Peyer's patch (tissue), 4 donors: ENCODE data around the gene ZFYVE9. TPM values are rescaled to one million over a fixed set of nuclear protein-coding genes. Genes with fewer than 3 reads are reported as not detected.

Experiments
- DNase-seq, 3 donors: peaks; one replicate each; pipeline ENCODE4 v3.0.0-alpha.2; 2017 to 2019
- H3K27ac ChIP-seq, 4 donors: fragments of 200-600 bp; sonication (generic); one replicate each; pipeline ENCODE4 v1.5.1; 2016 to 2019
- H3K27me3 ChIP-seq, 2 donors: fragments of 200-600 bp; sonication (generic); one replicate each; pipeline ENCODE4 v1.5.1; 2019
- H3K36me3 ChIP-seq, 3 donors: fragments of 200-600 bp; sonication (generic); one replicate each; pipeline ENCODE4 v1.5.1; 2016 to 2019
- H3K4me1 ChIP-seq, 4 donors: fragments of 200-600 bp; sonication (generic); one replicate each; pipeline ENCODE4 v1.5.1; 2016 to 2019
- H3K4me3 ChIP-seq, 4 donors: fragments of 200-600 bp; sonication (generic); 1 replicate in 3 of 4; 2 replicates in 1 of 4; pipeline ENCODE4 v1.5.1; 2016 to 2019; ENCODE audit warnings: mild to moderate bottlenecking in 1 of 4
- H3K9me3 ChIP-seq, 4 donors: fragments of 200-600 bp; sonication (generic); one replicate each; pipeline ENCODE4 v1.5.1; 2016 to 2019; ENCODE audit warnings: mild to moderate bottlenecking in 1 of 4
- POLR2A ChIP-seq, 2 donors: fragments of 450-650 bp; IDR thresholded peaks; one replicate each; pipeline ENCODE4 v1.5.1; 2017; ENCODE audit warnings: antibody characterized with exemption in 2 of 2, mild to moderate bottlenecking in 2 of 2, moderate library complexity in 2 of 2
- total RNA-seq, 4 donors: library from RNA; depleted of rRNA; stranded (reverse); fragments of >200 nt; gene quantifications; one replicate each; pipeline ENCODE4 v1.1.0, GENCODE V29; 2016
- TF ChIP-seq, protein P1 (sequence below), 6 experiments: fragments of 450-650 bp in 4 of 6; fragments of 200-600 bp in 2 of 6; sonication (generic) in 1 of 6; IDR thresholded peaks; one replicate each; pipeline ENCODE4 v1.5.1; 2017 to 2019; ENCODE audit warnings: antibody characterized with exemption in 6 of 6, mild to moderate bottlenecking in 3 of 6, moderate library complexity in 1 of 6

ZFYVE9 gene
- total RNA-seq, 4 donors from 2014 or later = 21.6 to 36.3 (median 25.4) TPM

DNA sequence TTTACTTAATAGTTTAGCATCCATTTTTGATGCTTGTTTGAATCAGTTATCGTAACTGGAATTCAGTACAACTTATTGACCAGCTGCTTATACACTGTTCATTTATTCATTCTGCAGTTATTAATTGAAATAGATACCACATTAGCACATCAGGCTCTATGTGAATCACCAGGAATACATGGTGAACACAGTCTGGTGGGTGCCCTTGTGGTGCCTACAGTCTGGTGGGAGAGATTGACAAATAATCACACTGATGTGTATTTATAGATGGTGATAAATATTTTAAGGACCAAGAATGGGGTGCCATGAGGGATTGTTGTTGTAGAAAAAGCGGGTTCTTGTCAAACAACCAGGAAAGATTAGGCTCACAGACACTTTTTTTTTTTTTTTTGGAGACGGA is 87.6 kb downstream of the ZFYVE9 start:
- H3K4me3 ChIP-seq = no peak overlapping the region
- no peak overlapping the region for H3K27ac ChIP-seq
- H3K36me3 ChIP-seq = no peaks in the 10 kb centered on the region
- no peak for DNase-seq
- peaks cover 0 to 8% (median 4%) of the 10 kb centered on the region in 4 donors for H3K9me3 ChIP-seq
- TF ChIP-seq, protein P1, sequence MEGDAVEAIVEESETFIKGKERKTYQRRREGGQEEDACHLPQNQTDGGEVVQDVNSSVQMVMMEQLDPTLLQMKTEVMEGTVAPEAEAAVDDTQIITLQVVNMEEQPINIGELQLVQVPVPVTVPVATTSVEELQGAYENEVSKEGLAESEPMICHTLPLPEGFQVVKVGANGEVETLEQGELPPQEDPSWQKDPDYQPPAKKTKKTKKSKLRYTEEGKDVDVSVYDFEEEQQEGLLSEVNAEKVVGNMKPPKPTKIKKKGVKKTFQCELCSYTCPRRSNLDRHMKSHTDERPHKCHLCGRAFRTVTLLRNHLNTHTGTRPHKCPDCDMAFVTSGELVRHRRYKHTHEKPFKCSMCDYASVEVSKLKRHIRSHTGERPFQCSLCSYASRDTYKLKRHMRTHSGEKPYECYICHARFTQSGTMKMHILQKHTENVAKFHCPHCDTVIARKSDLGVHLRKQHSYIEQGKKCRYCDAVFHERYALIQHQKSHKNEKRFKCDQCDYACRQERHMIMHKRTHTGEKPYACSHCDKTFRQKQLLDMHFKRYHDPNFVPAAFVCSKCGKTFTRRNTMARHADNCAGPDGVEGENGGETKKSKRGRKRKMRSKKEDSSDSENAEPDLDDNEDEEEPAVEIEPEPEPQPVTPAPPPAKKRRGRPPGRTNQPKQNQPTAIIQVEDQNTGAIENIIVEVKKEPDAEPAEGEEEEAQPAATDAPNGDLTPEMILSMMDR (IDR thresholded peaks at IDR 0.05) = no peak
- no peak for TF ChIP-seq POLR2A (IDR thresholded peaks at IDR 0.05)
- no peaks in the 10 kb centered on the region for H3K27me3 ChIP-seq
- no peaks in the 10 kb centered on the region for H3K4me1 ChIP-seq

DNA sequence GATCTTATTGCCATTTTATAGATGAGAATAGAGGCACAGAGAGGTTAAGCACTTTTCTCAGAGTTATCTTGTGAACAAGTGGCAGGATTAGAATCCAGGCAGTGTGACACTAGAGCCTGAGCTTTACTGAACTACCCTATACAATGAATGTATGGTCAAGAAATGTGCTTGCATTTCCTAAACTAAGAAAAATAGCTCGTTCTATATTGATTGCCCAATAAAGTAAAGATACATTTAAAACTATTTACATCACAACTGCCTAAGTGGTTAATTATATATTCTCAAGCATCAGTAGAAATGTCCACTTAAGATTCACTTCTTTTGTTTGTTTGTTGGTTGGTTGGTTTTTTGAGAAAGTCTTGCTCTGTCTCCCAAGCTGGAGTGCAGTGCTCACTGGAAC is 91.6 kb downstream of the ZFYVE9 start:
- Histone ChIP-seq H3K27ac (no peak overlapping the region), H3K27me3 (no peaks in the 10 kb centered on the region), H3K36me3 (no peaks in the 10 kb centered on the region), H3K4me1 (no peaks in the 10 kb centered on the region), H3K4me3 (no peak overlapping the region), H3K9me3 (no peaks in the 10 kb centered on the region)
- TF ChIP-seq, protein P1 (IDR thresholded peaks at IDR 0.05) = no peak
- TF ChIP-seq POLR2A (IDR thresholded peaks at IDR 0.05) = no peak
- DNase-seq = no peak

DNA sequence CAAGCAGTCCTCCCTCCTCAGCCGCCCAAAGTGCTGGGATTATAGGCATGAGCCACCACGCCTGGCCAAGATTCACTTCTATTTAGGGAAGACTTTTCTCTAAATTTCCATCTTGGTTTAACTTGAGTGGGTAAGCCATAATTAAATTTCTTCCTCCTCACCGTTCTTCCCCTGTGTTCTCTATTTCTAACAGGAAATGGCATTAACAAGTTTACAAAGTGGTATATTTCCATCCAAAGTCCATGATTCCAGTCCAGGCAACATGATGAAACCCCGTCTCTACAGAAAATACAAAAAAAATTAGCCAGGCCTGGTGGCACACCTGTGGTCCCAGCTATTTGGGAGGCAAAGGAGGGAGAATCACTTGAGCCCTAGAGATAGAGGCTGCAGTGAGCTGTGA is 92.1 kb downstream of the ZFYVE9 start:
- Histone ChIP-seq H3K4me3 (no peak overlapping the region), H3K27me3 (no peaks in the 10 kb centered on the region), H3K36me3 (no peaks in the 10 kb centered on the region), H3K9me3 (no peaks in the 10 kb centered on the region), H3K4me1 (no peaks in the 10 kb centered on the region), H3K27ac (no peak overlapping the region)
- DNase-seq = no peak
- TF ChIP-seq POLR2A (IDR thresholded peaks at IDR 0.05) = no peak
- TF ChIP-seq, protein P1 (IDR thresholded peaks at IDR 0.05) = no peak

DNA sequence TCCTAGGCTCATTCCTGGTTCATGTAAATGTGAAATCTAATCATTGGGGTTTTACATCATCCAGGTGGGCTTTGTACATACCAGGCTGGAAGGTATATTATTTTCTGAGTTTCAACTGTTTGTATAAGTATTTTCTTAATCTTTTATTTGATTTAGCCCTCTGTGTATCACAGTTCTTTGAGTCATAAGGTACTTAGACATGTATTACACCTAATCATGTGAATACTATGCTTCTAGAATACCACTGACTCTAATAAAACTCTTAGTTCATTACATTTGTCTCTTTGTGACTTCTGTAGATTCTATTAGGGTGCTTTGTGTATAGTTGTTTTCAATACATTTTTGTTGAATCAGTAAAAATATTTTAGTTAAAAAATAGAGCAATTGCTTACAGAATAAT is 92.8 kb downstream of the ZFYVE9 start:
- H3K4me3 ChIP-seq = no peak overlapping the region
- H3K36me3 ChIP-seq = no peaks in the 10 kb centered on the region
- no peak overlapping the region for H3K27ac ChIP-seq
- no peak for DNase-seq
- no peaks in the 10 kb centered on the region for H3K9me3 ChIP-seq
- no peaks in the 10 kb centered on the region for H3K4me1 ChIP-seq
- no peaks in the 10 kb centered on the region for H3K27me3 ChIP-seq
- no peak for TF ChIP-seq POLR2A (IDR thresholded peaks at IDR 0.05)
- TF ChIP-seq, protein P1 (IDR thresholded peaks at IDR 0.05) = no peak

DNA sequence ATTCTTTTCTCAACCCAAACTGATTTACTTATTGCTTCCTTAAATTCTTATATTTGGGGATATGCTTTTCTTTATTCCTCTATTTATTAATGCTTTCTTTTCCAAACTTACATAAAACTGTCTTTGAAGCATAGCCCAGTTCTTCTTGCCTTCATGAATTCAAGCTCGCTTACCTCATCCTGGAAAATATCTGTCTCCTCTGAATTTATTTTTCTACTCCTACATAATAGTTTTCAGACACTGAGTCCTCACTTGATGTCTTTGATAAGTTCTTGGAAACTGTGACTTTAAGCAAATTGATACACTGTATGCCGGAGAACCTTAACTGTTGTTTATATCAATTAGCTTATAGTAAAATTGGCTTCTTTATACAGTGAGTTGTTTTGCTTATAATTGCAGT is 93.8 kb downstream of the ZFYVE9 start:
- TF ChIP-seq, protein P1 (IDR thresholded peaks at IDR 0.05) = no peak
- TF ChIP-seq POLR2A (IDR thresholded peaks at IDR 0.05) = no peak
- Histone ChIP-seq H3K27me3 (no peaks in the 10 kb centered on the region), H3K4me3 (no peak overlapping the region), H3K4me1 (peaks cover 0 to 5% (median 0%) of the 10 kb centered on the region in 4 donors), H3K36me3 (no peaks in the 10 kb centered on the region), H3K27ac (no peak overlapping the region), H3K9me3 (no peaks in the 10 kb centered on the region)
- no peak for DNase-seq

DNA sequence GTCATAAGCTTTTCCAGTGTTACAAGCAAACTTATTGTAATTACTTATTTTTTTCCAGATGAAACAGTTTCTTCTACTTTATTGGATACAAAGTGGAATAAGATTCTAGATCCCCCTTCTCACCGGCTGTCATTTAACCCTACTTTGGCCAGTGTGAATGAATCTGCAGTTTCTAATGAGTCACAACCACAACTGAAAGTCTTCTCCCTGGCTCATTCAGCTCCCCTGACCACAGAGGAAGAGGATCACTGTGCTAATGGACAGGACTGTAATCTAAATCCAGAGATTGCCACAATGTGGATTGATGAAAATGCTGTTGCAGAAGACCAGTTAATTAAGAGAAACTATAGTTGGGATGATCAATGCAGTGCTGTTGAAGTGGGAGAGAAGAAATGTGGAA is 95.5 kb downstream of the ZFYVE9 start:
- Histone ChIP-seq H3K9me3 (no peaks in the 10 kb centered on the region), H3K27me3 (no peaks in the 10 kb centered on the region), H3K4me1 (peaks cover 0 to 5% (median 0%) of the 10 kb centered on the region in 4 donors), H3K36me3 (no peaks in the 10 kb centered on the region), H3K4me3 (no peak overlapping the region), H3K27ac (no peak overlapping the region)
- TF ChIP-seq, protein P1 (IDR thresholded peaks at IDR 0.05) = no peak
- no peak for TF ChIP-seq POLR2A (IDR thresholded peaks at IDR 0.05)
- no peak for DNase-seq
